IMR-90 (cell line): Measurements from ENCODE around the gene PSMD2. TPM values are rescaled to one million over a fixed set of nuclear protein-coding genes. Genes with fewer than 3 reads are reported as not detected.
A peak's percentile ranks its signal among the peaks of the same experiment; 100 is the strongest.
"Not testable (repeated sequence)": the region's sequence is repeated elsewhere in the genome, so short reads cannot be mapped to it uniquely, and the experiment has no call there.

Source experiments
- ATAC-seq: fragments of 200-7000 bp; cut with Tn5 transposase; 2 replicates; pipeline ENCODE4 v1.9.1; 2020; ENCODE audit warnings: low read depth, mild to moderate bottlenecking, moderate library complexity
- BruUV-seq: library from RNA; stranded (reverse); fragments of 400-500 nt; replicated peaks from 2 replicates; lab custom pipeline; 2021; lab: Mats Ljungman, UMichigan
- CTCF ChIA-PET: fragments of 300-600 bp; formaldehyde crosslinking; extraction: SDS; loops from one replicate; lab custom pipeline; 2021; ENCODE audit warnings: antibody characterized with exemption; lab: Yijun Ruan, JAX
- POLR2A ChIA-PET: fragments of 300-600 bp; sonication (Branson Sonifier 250); formaldehyde crosslinking; loops from one replicate; lab custom pipeline; 2022; ENCODE audit warnings: antibody characterized with exemption; ENCODE audit not compliant: unreplicated experiment; lab: Charles Lee
- DNase-seq: peaks from one replicate; pipeline ENCODE4 v3.0.0; 2013
- H2AFZ ChIP-seq: replicated peaks from 2 replicates; pipeline ENCODE3; 2013; ENCODE audit warnings: low read length, mild to moderate bottlenecking; ENCODE audit not compliant: poor library complexity
- H2AK5ac ChIP-seq: 2 replicates; pipeline ENCODE4 v1.6.1; 2013; ENCODE audit warnings: low read depth, low read length, inconsistent platforms
- H2AK9ac ChIP-seq: replicated peaks from 2 replicates; pipeline ENCODE3; 2013; ENCODE audit warnings: mild to moderate bottlenecking, low read depth, low read length, moderate library complexity; ENCODE audit not compliant: poor library complexity
- H2BK120ac ChIP-seq: 2 replicates; pipeline ENCODE4 v1.6.1; 2013; ENCODE audit warnings: low read depth, low read length, inconsistent platforms
- H2BK15ac ChIP-seq: 3 replicates; pipeline ENCODE4 v1.6.1; 2013; ENCODE audit warnings: low read depth, low read length, inconsistent platforms
- H2BK20ac ChIP-seq: 2 replicates; pipeline ENCODE4 v1.6.1; 2013; ENCODE audit warnings: low read depth, mild to moderate bottlenecking, inconsistent platforms, low read length, moderate library complexity
- H2BK5ac ChIP-seq: 2 replicates; pipeline ENCODE4 v1.6.1; 2013; ENCODE audit warnings: mild to moderate bottlenecking, low read depth, low read length, inconsistent platforms; ENCODE audit not compliant: poor library complexity, severe bottlenecking
- H3K14ac ChIP-seq: replicated peaks from 2 replicates; pipeline ENCODE4 v1.6.1; 2013; ENCODE audit warnings: low read depth, low read length, inconsistent platforms
- H3K18ac ChIP-seq: 2 replicates; pipeline ENCODE4 v1.6.1; 2013; ENCODE audit warnings: low read depth, low read length, control low read depth
- H3K23ac ChIP-seq: 2 replicates; pipeline ENCODE4 v1.6.1; 2013; ENCODE audit warnings: low read depth, low read length, inconsistent platforms
- H3K27ac ChIP-seq: 2 replicates; pipeline ENCODE4 v1.5.1; 2013; ENCODE audit warnings: mild to moderate bottlenecking, control low read depth, low read length; ENCODE audit not compliant: insufficient read depth
- H3K27me3 ChIP-seq: 2 replicates; pipeline ENCODE4 v1.6.1; 2013; ENCODE audit warnings: low read length; ENCODE audit not compliant: control insufficient read depth, insufficient read depth
- H3K36me3 ChIP-seq: 2 replicates; pipeline ENCODE4 v1.6.1; 2013; ENCODE audit warnings: low read length, mixed read lengths; ENCODE audit not compliant: control insufficient read depth, insufficient read depth
- H3K4ac ChIP-seq: 2 replicates; pipeline ENCODE4 v1.6.1; 2013; ENCODE audit warnings: low read depth, low read length, inconsistent platforms
- H3K4me1 ChIP-seq: 2 replicates; pipeline ENCODE4 v1.6.1; 2013; ENCODE audit warnings: low read length, mixed read lengths; ENCODE audit not compliant: control insufficient read depth, insufficient read depth
- H3K4me2 ChIP-seq: 2 replicates; pipeline ENCODE4 v1.6.1; 2013; ENCODE audit warnings: low read depth, mild to moderate bottlenecking, control low read depth, low read length, moderate library complexity
- H3K4me3 ChIP-seq: 2 replicates; pipeline ENCODE4 v1.5.1; 2013; ENCODE audit warnings: low read depth, mild to moderate bottlenecking, control low read depth, low read length, moderate library complexity; ENCODE audit not compliant: insufficient read depth
- H3K56ac ChIP-seq: 2 replicates; pipeline ENCODE4 v1.6.1; 2013; ENCODE audit warnings: low read length, inconsistent platforms; ENCODE audit not compliant: insufficient read depth; ENCODE audit errors: extremely low read depth
- H3K79me1 ChIP-seq, 2 experiments: 2 replicates each; pipeline ENCODE4 v1.6.1; 2013; ENCODE audit warnings: low read length in 2 of 2, inconsistent platforms in 1 of 2, low read depth in 1 of 2
- H3K9ac ChIP-seq: 2 replicates; pipeline ENCODE4 v1.6.1; 2013; ENCODE audit warnings: low read depth, low read length, control low read depth
- H3K9me1 ChIP-seq: 2 replicates; pipeline ENCODE4 v1.6.1; 2013; ENCODE audit warnings: low read length, inconsistent platforms; ENCODE audit not compliant: insufficient read depth
- H3K9me3 ChIP-seq: 2 replicates; pipeline ENCODE4 v1.6.1; 2013; ENCODE audit warnings: low read length; ENCODE audit not compliant: control insufficient read depth, insufficient read depth
- H4K20me1 ChIP-seq: 2 replicates; pipeline ENCODE4 v1.6.1; 2013; ENCODE audit warnings: low read length, inconsistent platforms; ENCODE audit not compliant: insufficient read depth
- H4K5ac ChIP-seq: 2 replicates; pipeline ENCODE4 v1.6.1; 2013; ENCODE audit warnings: mild to moderate bottlenecking, low read depth, low read length, control low read depth
- H4K8ac ChIP-seq, 2 experiments: 2 replicates each; pipeline ENCODE4 v1.6.1; 2013; ENCODE audit warnings: low read depth in 2 of 2, low read length in 2 of 2, control low read depth in 1 of 2, inconsistent platforms in 1 of 2
- H4K91ac ChIP-seq: 2 replicates; pipeline ENCODE4 v1.6.1; 2013; ENCODE audit warnings: low read depth, low read length, inconsistent platforms; ENCODE audit not compliant: insufficient read depth
- NFE2L2 ChIP-seq: fragments of 150-350 bp; IDR thresholded peaks from 2 replicates; pipeline ENCODE4 v1.6.1; 2016; ENCODE audit warnings: low read depth, mild to moderate bottlenecking, low read length
- POLR2A ChIP-seq: IDR thresholded peaks from 2 replicates; pipeline ENCODE4 v1.6.1; 2012; ENCODE audit warnings: mild to moderate bottlenecking, low read depth, low read length
- WGBS, 2 experiments: methylation state at CpG; one replicate each; pipeline versions ENCODE4 v1.1.5 to v1.1.7; 2013; ENCODE audit warnings: missing lambda C conversion rate in 2 of 2; ENCODE audit not compliant: insufficient read length in 1 of 2; ENCODE audit errors: extremely low coverage in 2 of 2; 5-methylcytosine and 5-hydroxymethylcytosine counted together
- dilution Hi-C: fragments of 300-500 bp; cut with HindIII; formaldehyde crosslinking; loops from one replicate; pipeline ENCODE4 v1.14.3; 2018; ENCODE audit warnings: low sequenced_read_pairs; ENCODE audit not compliant: unreplicated experiment
- in situ Hi-C: fragments of 300-500 bp; cut with MboI; formaldehyde crosslinking; loops from 3 replicates; pipeline ENCODE4 v1.14.3; 2019; ENCODE audit warnings: low sequenced_read_pairs, inconsistent platforms, mixed read lengths
- intact Hi-C: fragments of 100-400 bp; cut with micrococcal nuclease; formaldehyde crosslinking; loops from 2 replicates; pipeline ENCODE4 v1.10.0; 2022
- polyA plus RNA-seq, 3 experiments: library from polyadenylated mRNA; depleted of rRNA; stranded (reverse); fragments of >200 nt; gene quantifications; 2 replicates each; pipeline ENCODE4 v1.2.3, GENCODE V29; 2012; ENCODE audit warnings: low replicate concordance in 1 of 3
- total RNA-seq: library from RNA; depleted of rRNA; stranded (reverse); fragments of >200 nt; gene quantifications from 2 replicates; pipeline ENCODE4 v1.2.3, GENCODE V29; 2012

The PSMD2 gene
- total and polyA plus RNA-seq, 2 of the 4 experiments (the other 2 are of a cell fraction), result 514 to 872 TPM

- intact Hi-C loops, result no loop called here
- POLR2A ChIA-PET, result interaction anchor here (0.7 kb wide), 1 partner anchor 12 kb away, joined by 16 read pairs; no protein-coding TSS in a partner anchor
- ATAC-seq (no peak), DNase-seq (peak; percentile 2)
- Histone ChIP-seq H3K14ac (no peak overlapping the region), H3K4me3 (no peak overlapping the region), H4K8ac (no peak overlapping the region), H4K20me1 (peaks cover 8% of the 10 kb centered on the region; the same call in 1 of the 2 replicates), H3K9ac (no peak overlapping the region), H3K9me1 (no peaks in the 10 kb centered on the region), H3K18ac (no peak overlapping the region), H2BK120ac (no peak overlapping the region), H2BK15ac (no peak overlapping the region), H2AFZ (no peak overlapping the region), H2AK9ac (no peak overlapping the region), H3K36me3 (0 out of 2 replicates have a peak, but pooled peaks cover 2% of the 10 kb centered on the region), H3K4me1 (peaks cover 2% of the 10 kb centered on the region; the same call in 1 of the 2 replicates), H3K27ac (no peak overlapping the region), H3K79me1 (no peaks in the 10 kb centered on the region), H4K5ac (no peak overlapping the region), H3K23ac (no peak overlapping the region; the same call in 1 of the 2 replicates), H3K4ac (no peak overlapping the region), H4K91ac (no peak overlapping the region), H2BK20ac (no peak overlapping the region), H2BK5ac (no peak overlapping the region), H3K9me3 (no peaks in the 10 kb centered on the region), H3K27me3 (peaks cover 39% of the 10 kb centered on the region), H3K56ac (no peak overlapping the region), H3K4me2 (peak overlapping the region; percentile 14; the same call in 1 of the 2 replicates), H2AK5ac (no peak overlapping the region)
- dilution Hi-C loops, result no loop called here
- CTCF ChIA-PET, result no interaction called here
- BruUV-seq, result no TSS peak
- WGBS, 2 experiments, result no CpG with 5 or more reads among the region's 15 CpGs
- TF ChIP-seq POLR2A (no peak), NFE2L2 (no peak)
- in situ Hi-C loops, result loop anchor here (25.0 kb wide), 1 partner anchor 800 kb away; no protein-coding TSS in a partner anchor
Measured at GRCh38 chr3:184262764-184263179, 36.3 kb upstream of the PSMD2 start.

- H2BK120ac ChIP-seq, H3K23ac ChIP-seq, H3K4me3 ChIP-seq, H3K14ac ChIP-seq, H3K9ac ChIP-seq, H3K4ac ChIP-seq, H3K9me1 ChIP-seq, H3K56ac ChIP-seq, DNase-seq, intact Hi-C loops, H2AK9ac ChIP-seq, dilution Hi-C loops, H2BK15ac ChIP-seq, H3K27ac ChIP-seq, H4K20me1 ChIP-seq, H4K91ac ChIP-seq, H2BK20ac ChIP-seq, H2AFZ ChIP-seq, H3K79me1 ChIP-seq, BruUV-seq, H4K5ac ChIP-seq, POLR2A ChIA-PET, ATAC-seq, H2AK5ac ChIP-seq, H4K8ac ChIP-seq, H3K4me2 ChIP-seq, H3K4me1 ChIP-seq, H3K18ac ChIP-seq, H3K9me3 ChIP-seq, H2BK5ac ChIP-seq, H3K36me3 ChIP-seq: not testable (repeated sequence)
- peaks cover 27% of the 10 kb centered on the region for H3K27me3 ChIP-seq
- WGBS, 2 experiments, result no CpG with 5 or more reads among the region's 1 CpG
- CTCF ChIA-PET, result interaction anchor here (0.6 kb wide), 1 partner anchor 164 kb away, joined by 4 read pairs; no protein-coding TSS in a partner anchor
- in situ Hi-C loops, result loop anchor here (25.0 kb wide), 1 partner anchor 805 kb away; no protein-coding TSS in a partner anchor
Measured at GRCh38 chr3:184267249-184267648, 31.8 kb upstream of the PSMD2 start.
